Ascending aorta (tissue), 2 donors: ENCODE data around the gene ZNF20. TPM values are rescaled to one million over a fixed set of nuclear protein-coding genes. Genes with fewer than 3 reads are reported as not detected.
"Not testable (repeated sequence)": the region's sequence is repeated elsewhere in the genome, so short reads cannot be mapped to it uniquely, and the experiment has no call there.

Experiments
- DNase-seq, 2 donors: peaks; one replicate each; pipeline ENCODE4 v3.0.0-alpha.2; 2019; ENCODE audit warnings: low spot score in 2 of 2
- H3K27ac ChIP-seq, 2 donors: fragments of 200-600 bp; sonication (generic); one replicate each; pipeline ENCODE4 v1.5.1; 2016 to 2017; ENCODE audit warnings: mild to moderate bottlenecking in 1 of 2
- H3K27me3 ChIP-seq: fragments of 200-600 bp; sonication (generic); one replicate; pipeline ENCODE4 v1.5.1; 2017
- H3K36me3 ChIP-seq, 2 donors: fragments of 200-600 bp; sonication (generic); one replicate each; pipeline ENCODE4 v1.5.1; 2016
- H3K4me1 ChIP-seq, 2 donors: fragments of 200-600 bp; sonication (generic); one replicate each; pipeline ENCODE4 v1.5.1; 2016 to 2017; ENCODE audit warnings: mild to moderate bottlenecking in 1 of 2
- H3K4me3 ChIP-seq, 2 donors: fragments of 200-600 bp; sonication (generic); one replicate each; pipeline ENCODE4 v1.5.1; 2016 to 2017; ENCODE audit warnings: mild to moderate bottlenecking in 1 of 2
- H3K9me3 ChIP-seq, 2 donors: fragments of 200-600 bp; sonication (generic); one replicate each; pipeline ENCODE4 v1.5.1; 2016
- CTCF ChIP-seq, 3 experiments: fragments of 200-600 bp in 2 of 3; fragments of 450-650 bp in 1 of 3; sonication (generic) in 2 of 3; IDR thresholded peaks; one replicate each; pipeline ENCODE4 v1.5.1; 2016 to 2019; ENCODE audit warnings: antibody characterized with exemption in 3 of 3, mild to moderate bottlenecking in 1 of 3, moderate library complexity in 1 of 3
- intact Hi-C: fragments of 100-400 bp; cut with DNase I; formaldehyde crosslinking; loops from one replicate; pipeline ENCODE4 v1.15.1; 2023
- total RNA-seq: library from RNA; depleted of rRNA; stranded (reverse); fragments of >200 nt; gene quantifications from one replicate; pipeline ENCODE4 v1.1.0, GENCODE V29; 2016

Gene ZNF20
- total RNA-seq, 1 donor from 2014 or later = 0.96 TPM

DNA sequence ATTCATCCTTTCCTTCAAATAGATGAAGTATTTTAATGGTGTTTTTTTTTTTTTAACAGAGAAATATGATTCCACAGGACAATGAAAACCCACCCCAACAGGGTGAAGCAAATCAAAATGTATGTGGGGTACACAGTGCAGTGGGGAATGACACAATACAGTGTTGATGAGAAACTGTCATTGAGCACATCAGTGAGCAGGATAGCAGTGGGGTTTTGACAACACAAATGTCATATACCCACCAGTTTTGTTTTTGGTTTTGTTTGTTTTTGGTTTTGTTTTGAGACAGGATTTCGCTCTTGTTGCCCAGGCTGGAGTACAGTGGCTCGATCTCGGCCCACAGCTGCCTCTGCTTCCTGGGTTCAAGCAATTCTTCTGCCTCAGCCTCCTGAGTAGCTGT lies 46.4 kb downstream of the ZNF20 start:
- Histone ChIP-seq H3K36me3 (peaks cover 3 to 7% of the 10 kb centered on the region in 2 donors), H3K9me3 (no peaks in the 10 kb centered on the region), H3K27ac (no peak overlapping the region), H3K4me1 (peaks cover 0 to 2% of the 10 kb centered on the region in 2 donors), H3K4me3 (no peak overlapping the region), H3K27me3 (no peaks in the 10 kb centered on the region)
- no peak for TF ChIP-seq CTCF (IDR thresholded peaks at IDR 0.05)
- DNase-seq = no peak
- intact Hi-C loops = no loop called here

GRCh38 chr19:12092956-12093355 lies 47.2 kb downstream of the ZNF20 start:
- intact Hi-C loops = no loop called here
- H3K9me3 ChIP-seq = no peaks in the 10 kb centered on the region
- H3K4me3 ChIP-seq = peak overlapping the region; percentile 61 to 81
- H3K36me3 ChIP-seq = peaks cover under 1 to 2% of the 10 kb centered on the region in 2 donors
- no peak overlapping the region for H3K27ac ChIP-seq
- no peak for DNase-seq
- H3K27me3 ChIP-seq = no peaks in the 10 kb centered on the region
- H3K4me1 ChIP-seq = peaks cover 0 to 2% of the 10 kb centered on the region in 2 donors
- no peak for TF ChIP-seq CTCF (IDR thresholded peaks at IDR 0.05)

DNA sequence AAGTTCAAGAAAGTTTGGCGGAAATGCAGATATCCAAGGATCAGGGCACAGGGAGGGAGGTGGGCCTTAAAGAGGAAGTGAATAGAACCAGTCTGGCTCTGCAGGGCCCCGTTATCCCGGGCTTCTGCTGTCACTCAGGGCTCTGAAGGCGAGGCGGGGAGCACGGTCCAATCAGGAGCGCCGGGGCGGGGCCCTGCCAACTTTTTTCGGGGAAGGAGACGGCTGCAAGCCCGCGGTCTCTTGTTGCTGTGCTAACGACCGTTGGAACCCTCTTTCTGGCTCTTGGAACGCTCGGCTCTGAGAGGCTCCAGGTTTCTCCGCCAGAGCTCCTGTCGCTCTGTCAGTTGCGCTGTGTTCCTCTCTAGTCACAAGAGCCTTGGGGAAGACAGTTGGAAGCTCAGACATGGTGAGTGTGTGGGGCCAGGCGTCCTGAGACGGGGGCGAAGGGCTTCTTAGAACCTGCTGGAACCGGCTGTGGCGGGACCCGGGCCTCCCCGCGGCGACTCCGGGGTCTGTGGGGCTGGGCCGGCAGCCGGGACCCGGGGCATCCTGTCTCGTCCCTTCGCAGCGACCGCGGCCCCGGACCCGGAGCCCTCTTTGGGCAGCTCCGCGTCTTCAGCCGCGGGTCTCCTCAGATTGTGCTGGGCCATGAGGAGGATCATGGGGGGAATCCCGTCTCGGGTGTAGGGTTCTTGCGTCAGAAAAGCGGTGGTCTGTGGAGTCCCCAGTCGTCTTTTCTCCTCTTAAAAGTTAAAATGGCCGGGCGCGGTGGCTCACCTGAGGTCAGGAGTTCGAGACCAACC lies 47.9 kb downstream of the ZNF20 start:
- intact Hi-C loops = no loop called here
- peak overlapping the region; percentile 48 to 71 for H3K27ac ChIP-seq

DNA sequence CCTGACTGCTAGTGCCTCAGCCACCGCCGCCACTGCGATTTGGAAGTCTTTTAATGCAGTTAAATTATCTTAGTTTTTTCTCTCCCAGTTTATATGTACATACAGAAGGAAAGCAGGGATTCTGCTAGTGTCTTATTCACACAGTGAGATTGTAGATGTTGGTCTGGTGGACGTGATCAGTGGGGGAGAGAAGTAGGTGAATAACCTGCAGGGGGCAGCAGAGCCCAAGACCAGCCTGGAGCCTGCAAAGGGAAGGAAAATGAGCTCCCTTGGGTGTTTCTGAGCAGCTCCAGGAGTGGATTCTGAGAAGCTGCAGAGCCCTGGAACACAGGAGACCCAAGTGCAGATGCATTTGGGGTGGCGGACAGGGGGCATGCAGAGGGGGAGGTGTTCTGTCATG lies 49.3 kb downstream of the ZNF20 start:
- intact Hi-C loops = loop anchor here (1.0 kb wide), 1 partner anchor 49 kb away; the partner anchor contains the start of gene ZNF20
- peak in 1 of 2 donors; percentile 76 for DNase-seq
- no peak overlapping the region for H3K27ac ChIP-seq

More for the DNA sequence above, 47.9 kb downstream of the ZNF20 start:
- H3K36me3 ChIP-seq = no peaks in the 10 kb centered on the region
- no peak for TF ChIP-seq CTCF (IDR thresholded peaks at IDR 0.05)
- H3K27me3 ChIP-seq = no peaks in the 10 kb centered on the region
- peak overlapping the region; percentile 61 to 81 for H3K4me3 ChIP-seq
- peaks cover 0 to 2% of the 10 kb centered on the region in 2 donors for H3K9me3 ChIP-seq
- peak; percentile 59 to 89 for DNase-seq
- H3K4me1 ChIP-seq = peaks cover 0 to 2% of the 10 kb centered on the region in 2 donors

GRCh38 chr19:12085074-12085818 lies 54.9 kb downstream of the ZNF20 start:
- TF ChIP-seq CTCF (IDR thresholded peaks at IDR 0.05) = no peak
- intact Hi-C loops = no loop called here
- H3K36me3 ChIP-seq = peaks cover 6 to 31% of the 10 kb centered on the region in 2 donors
- peaks cover 12 to 58% of the 10 kb centered on the region in 2 donors for H3K9me3 ChIP-seq
- no peak overlapping the region for H3K27ac ChIP-seq
- H3K4me3 ChIP-seq = no peak overlapping the region
- no peaks in the 10 kb centered on the region for H3K27me3 ChIP-seq
- H3K4me1 ChIP-seq = no peaks in the 10 kb centered on the region
- DNase-seq = no peak

More for the DNA sequence above, 49.3 kb downstream of the ZNF20 start:
- Histone ChIP-seq H3K9me3 (peaks cover 0 to 11% of the 10 kb centered on the region in 2 donors), H3K27me3 (no peaks in the 10 kb centered on the region), H3K36me3 (no peaks in the 10 kb centered on the region), H3K4me1 (peaks cover 0 to 2% of the 10 kb centered on the region in 2 donors), H3K4me3 (no peak overlapping the region)
- peak; percentile 27 to 63 (median 41) for TF ChIP-seq CTCF (IDR thresholded peaks at IDR 0.05)

DNA sequence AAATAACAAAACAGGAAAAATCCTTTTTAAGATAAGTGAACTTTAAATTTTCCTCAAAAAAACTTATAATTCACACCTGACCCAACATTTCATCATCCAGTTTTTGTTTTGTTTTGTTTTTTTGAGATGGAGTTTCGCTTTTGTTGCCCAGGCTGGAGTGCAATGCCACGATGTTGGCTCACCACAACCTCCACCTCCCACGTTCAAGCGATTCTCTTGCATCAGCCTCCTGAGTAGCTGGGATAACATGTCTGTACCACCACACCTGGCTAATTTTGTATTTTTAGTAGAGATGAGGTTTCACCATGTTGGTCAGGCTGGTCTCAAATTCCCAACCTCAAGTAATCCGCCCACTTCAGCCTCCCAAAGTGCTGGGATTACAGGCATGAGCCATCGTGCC lies 56.8 kb downstream of the ZNF20 start:
- H3K4me3 ChIP-seq, H3K27ac ChIP-seq, H3K27me3 ChIP-seq, DNase-seq, intact Hi-C loops, H3K4me1 ChIP-seq: not testable (repeated sequence)
- Histone ChIP-seq H3K9me3 (peaks cover 31 to 77% of the 10 kb centered on the region in 2 donors), H3K36me3 (peaks cover 23 to 50% of the 10 kb centered on the region in 2 donors)
